Inflammatory macrophage treated with lipopolysaccharide for 4 hours (primary cell): ENCODE results near the gene GNAZ.

Source experiments
- DNase-seq: peaks from one replicate; pipeline ENCODE4 v3.0.0-alpha.2; 2020

GNAZ gene

GRCh38 chr22:23095733-23096342 lies 25.5 kb downstream of the GNAZ start:
- no peak for DNase-seq

- DNase-seq: no peak
These were observed 27.3 kb downstream of the GNAZ start for GRCh38 chr22:23097412-23098229.

- DNase-seq: no peak
These were observed 27.9 kb downstream of the GNAZ start for GRCh38 chr22:23098230-23098705.

GRCh38 chr22:23098718-23099530 lies 28.6 kb downstream of the GNAZ start:
- DNase-seq: no peak

GRCh38 chr22:23099531-23099804 lies 29.1 kb downstream of the GNAZ start:
- DNase-seq: no peak

GRCh38 chr22:23100124-23100801 lies 29.9 kb downstream of the GNAZ start:
- DNase-seq: no peak

GRCh38 chr22:23101524-23101923 lies 31.2 kb downstream of the GNAZ start:
- no peak for DNase-seq

- no peak for DNase-seq
These were observed 31.8 kb downstream of the GNAZ start for GRCh38 chr22:23102002-23102655.

- no peak for DNase-seq
These were observed 32.5 kb downstream of the GNAZ start for GRCh38 chr22:23102776-23103175.

GRCh38 chr22:23103199-23103954 lies 33.1 kb downstream of the GNAZ start:
- no peak for DNase-seq

- no peak for DNase-seq
These were observed 34.1 kb downstream of the GNAZ start for GRCh38 chr22:23104187-23104971.

- no peak for DNase-seq
These were observed 35.0 kb downstream of the GNAZ start for GRCh38 chr22:23105304-23105703.

GRCh38 chr22:23105919-23106318 lies 35.6 kb downstream of the GNAZ start:
- no peak for DNase-seq

GRCh38 chr22:23106344-23106743 lies 36.0 kb downstream of the GNAZ start:
- no peak for DNase-seq

- no peak for DNase-seq
These were observed 36.6 kb downstream of the GNAZ start for GRCh38 chr22:23106906-23107367.

GRCh38 chr22:23107487-23108248 lies 37.3 kb downstream of the GNAZ start:
- DNase-seq: no peak

GRCh38 chr22:23108249-23109078 lies 38.1 kb downstream of the GNAZ start:
- DNase-seq: no peak

GRCh38 chr22:23109079-23109347 lies 38.7 kb downstream of the GNAZ start:
- no peak for DNase-seq

GRCh38 chr22:23109441-23109978 lies 39.2 kb downstream of the GNAZ start:
- no peak for DNase-seq
